ENCODE data around the gene AFDN.

DNA sequence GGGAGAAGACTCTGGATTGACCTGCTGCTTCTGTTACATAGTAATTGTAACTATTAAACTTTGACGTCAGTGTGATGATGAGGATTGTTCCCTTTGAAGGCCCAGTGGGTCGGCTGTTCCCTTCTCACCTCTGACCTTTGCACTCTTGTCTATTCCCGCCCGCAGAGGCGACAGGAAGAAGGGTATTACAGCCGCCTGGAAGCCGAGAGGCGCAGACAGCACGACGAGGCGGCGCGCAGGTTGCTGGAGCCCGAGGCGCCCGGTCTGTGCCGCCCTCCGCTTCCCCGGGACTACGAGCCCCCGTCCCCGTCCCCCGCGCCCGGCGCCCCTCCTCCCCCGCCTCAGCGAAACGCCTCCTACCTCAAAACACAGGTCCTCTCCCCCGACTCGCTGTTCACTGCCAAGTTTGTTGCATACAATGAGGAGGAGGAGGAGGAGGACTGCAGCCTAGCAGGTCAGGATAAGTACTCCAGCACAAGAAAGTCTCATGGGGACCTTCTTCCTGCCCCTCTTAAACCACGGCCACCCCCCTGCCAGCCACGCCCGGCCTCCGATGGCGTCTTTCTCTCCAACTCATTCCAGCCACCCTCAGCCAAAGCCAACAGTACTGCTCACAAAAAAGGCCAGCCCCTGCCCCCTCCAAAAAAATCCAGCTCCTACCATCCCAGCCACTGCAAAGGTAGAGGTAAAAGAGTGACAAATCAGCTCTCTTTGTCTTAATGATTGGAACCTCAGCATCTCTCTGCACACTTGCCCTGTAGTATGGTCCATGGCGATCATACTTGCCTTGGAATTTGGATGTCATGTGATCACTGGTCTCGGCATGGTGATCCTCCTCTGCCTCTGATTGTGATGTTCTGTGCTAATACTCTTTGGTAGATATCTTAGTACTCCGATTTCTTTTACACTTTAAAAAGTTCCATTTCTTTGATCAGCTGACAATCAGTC, 139.2 kb downstream of the AFDN start:
- no peak for TF ChIP-seq POLR2A (IDR thresholded peaks at IDR 0.05)
- TF ChIP-seq, protein P1, sequence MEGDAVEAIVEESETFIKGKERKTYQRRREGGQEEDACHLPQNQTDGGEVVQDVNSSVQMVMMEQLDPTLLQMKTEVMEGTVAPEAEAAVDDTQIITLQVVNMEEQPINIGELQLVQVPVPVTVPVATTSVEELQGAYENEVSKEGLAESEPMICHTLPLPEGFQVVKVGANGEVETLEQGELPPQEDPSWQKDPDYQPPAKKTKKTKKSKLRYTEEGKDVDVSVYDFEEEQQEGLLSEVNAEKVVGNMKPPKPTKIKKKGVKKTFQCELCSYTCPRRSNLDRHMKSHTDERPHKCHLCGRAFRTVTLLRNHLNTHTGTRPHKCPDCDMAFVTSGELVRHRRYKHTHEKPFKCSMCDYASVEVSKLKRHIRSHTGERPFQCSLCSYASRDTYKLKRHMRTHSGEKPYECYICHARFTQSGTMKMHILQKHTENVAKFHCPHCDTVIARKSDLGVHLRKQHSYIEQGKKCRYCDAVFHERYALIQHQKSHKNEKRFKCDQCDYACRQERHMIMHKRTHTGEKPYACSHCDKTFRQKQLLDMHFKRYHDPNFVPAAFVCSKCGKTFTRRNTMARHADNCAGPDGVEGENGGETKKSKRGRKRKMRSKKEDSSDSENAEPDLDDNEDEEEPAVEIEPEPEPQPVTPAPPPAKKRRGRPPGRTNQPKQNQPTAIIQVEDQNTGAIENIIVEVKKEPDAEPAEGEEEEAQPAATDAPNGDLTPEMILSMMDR (IDR thresholded peaks at IDR 0.05) = no peak
- no peak for TF ChIP-seq POLR2AphosphoS5 (IDR thresholded peaks at IDR 0.05)
